ENCODE data around the gene SRGAP2C. TPM values are rescaled to one million over a fixed set of nuclear protein-coding genes. Genes with fewer than 3 reads are reported as not detected.
"Not testable (repeated sequence)": the region's sequence is repeated elsewhere in the genome, so short reads cannot be mapped to it uniquely, and the experiment has no call there.

SRGAP2C gene
- total RNA-seq, 1 donor from 2014 or later, result 26.3 TPM

DNA sequence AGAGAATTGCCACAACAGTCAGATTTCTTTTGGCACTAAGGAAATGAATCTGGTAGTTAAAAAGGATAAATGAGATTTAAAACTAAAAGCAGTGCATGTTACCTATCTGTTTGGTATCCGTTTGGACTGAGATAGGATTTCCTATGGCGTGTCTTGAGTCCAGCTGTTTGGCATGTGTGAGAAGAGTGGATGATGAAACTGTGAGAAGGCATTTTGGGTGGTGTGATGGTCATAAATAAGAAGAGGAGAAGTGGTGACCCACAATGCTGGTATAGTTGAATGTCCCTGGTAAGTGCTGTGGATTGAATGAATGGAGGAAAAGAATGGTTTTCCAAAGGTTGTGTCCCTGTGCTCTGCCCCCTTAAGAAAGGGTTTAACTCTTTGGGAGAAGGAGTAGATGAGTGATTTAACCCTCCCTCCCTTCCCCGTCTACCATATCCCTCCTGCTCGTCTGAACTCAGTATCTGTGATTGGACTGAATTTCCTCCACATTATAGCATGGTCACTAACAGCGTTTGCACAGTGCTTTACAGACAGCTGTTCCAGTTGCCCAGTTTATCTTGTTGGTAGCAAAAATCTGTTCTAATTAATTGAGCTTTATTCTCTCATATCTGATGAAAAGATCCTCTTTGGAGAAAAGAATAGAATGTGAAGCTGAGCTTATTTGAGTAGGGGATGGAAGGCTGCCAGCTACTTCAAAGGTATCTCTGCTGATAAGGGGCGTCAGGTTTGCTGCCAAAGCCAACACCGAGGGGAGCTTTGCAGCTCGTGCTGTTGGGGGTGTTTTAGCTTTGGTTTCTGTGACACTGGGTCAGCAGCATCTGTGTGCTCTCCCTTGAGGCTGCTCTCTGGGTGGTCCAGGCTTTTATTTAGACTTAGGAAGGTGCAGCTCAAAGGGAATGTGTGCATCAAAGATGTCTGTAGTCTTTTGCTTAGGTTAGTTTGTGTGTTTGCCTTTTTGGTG is 148.1 kb downstream of the SRGAP2C start:
- not testable (repeated sequence) for DNase-seq (ENCODE audit: low spot score)

DNA sequence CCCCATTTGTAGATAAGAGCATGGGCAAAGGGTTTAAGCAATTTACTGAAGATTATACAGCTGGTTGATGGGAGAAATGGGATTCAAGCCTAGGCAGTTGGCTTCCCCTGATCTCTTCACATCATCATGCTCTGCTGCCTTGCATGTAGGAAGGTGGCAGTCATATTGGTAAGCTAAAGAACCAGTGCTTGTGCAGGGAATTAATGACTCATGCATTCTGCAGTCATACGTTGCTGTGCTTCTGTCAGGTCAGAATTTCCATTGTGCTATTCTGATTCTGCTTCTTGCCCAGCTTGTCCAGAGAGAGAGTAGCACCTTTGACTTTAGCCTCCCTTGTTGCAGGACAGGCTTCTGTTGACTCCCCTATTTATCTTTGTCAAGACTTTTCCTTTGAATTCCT is 153.2 kb downstream of the SRGAP2C start:
- DNase-seq (ENCODE audit: low spot score), result not testable (repeated sequence)

DNA sequence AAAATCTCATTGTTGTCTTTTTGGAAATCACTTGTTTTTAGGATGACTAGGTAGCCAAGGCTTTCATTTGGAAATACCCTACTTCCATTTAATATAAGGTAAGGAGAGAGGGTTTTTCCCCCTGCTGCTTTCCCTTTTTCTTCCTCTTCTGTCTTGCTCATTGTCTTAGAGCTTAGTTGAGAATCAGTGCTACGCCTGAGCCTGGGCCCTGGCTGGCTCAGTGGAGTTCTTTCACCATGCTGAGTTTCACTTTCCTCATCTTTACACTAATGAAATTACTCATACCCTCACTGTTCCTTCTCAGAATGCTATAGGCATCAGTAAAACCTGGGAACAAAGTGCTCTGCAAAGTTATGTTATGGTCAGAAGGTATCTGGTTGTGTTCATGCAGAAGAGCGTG is 154.8 kb downstream of the SRGAP2C start:
- DNase-seq (ENCODE audit: low spot score), result not testable (repeated sequence)

DNA sequence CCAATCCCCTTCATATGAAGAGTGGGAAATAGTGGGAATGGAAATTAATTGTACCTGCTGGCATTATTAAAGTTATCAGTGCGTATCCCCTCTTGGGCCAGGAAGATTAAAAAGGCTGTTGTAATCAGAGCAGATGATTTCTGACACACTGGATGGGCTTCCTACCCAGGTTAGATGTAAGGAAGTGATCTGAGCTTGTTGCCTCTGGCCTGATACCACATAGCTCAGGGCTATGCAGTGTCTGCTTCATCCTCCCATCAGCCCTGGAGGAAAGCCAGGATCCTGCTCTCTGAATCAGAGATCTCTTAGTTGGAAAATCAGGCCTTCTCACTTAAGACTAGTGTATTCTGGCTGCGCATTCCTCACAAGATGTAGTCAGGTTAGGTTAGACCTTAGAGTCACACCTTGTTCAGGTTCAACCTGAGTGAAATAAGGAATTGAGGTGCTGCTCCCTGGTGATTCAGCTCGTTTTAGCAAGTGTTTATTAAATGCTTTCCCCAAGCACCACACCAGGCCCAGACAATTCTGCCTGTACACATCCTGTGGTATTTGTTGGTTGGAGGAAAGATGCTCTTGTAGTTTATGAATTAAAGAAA is 158.6 kb downstream of the SRGAP2C start:
- DNase-seq (ENCODE audit: low spot score), result not testable (repeated sequence)

DNA sequence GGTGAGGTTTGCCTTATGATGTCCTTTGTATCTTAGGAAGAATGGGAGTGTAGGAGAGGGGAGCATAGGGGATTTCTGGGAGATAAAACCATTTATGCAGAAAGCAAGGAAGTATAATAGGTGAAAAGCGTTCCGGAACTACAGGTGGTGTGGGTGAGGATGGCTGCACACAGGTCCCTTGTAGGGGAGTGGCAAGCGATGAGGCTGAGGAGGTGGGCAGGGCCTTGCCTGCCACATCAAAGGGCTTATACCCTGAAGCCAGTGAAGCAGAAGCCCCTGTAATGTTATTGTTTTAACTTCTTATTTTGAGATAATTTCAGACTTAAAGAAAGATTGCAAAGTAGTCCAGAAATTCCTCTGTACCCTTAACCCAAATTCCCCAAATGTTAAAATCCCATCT is 159.6 kb downstream of the SRGAP2C start:
- DNase-seq (ENCODE audit: low spot score), result not testable (repeated sequence)

DNA sequence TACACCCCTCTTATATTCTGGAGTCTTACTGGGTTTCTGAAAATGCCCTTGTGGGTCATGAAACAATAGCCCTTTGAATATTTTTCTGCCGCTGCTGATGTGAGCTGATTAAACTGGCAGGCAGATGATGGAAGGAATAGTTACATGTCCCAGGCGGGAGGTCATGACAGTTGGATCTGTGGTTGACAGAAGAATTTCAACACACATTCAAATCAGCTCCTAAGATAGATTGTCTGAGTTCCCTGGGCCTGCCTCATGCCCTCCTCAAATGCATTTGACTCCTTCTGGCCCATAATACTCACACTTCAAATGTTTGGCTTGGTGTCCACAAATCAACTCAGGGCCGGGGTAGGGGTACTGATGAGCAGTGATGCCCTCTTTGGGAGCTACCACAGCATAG is 161.9 kb downstream of the SRGAP2C start:
- DNase-seq (ENCODE audit: low spot score), result not testable (repeated sequence)

DNA sequence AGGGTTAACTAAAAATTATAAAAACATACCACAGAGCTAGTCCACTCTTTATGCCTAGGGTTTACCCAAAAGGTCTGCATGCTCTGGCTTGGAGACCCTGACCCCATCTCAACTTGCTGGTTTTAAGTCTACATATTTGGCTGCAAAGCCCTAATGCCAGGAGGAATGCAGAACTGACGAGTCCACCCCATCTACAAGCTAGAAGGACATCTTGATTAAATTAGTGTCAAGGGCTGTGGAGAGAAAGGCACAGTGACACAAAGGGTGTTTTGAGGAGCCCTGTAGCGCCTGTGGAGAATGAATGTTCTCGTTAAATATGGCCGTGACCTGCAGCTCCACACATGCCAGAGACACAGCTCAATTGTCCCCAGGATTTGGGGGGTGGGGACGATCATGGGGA is 162.7 kb downstream of the SRGAP2C start:
- not testable (repeated sequence) for DNase-seq (ENCODE audit: low spot score)

DNA sequence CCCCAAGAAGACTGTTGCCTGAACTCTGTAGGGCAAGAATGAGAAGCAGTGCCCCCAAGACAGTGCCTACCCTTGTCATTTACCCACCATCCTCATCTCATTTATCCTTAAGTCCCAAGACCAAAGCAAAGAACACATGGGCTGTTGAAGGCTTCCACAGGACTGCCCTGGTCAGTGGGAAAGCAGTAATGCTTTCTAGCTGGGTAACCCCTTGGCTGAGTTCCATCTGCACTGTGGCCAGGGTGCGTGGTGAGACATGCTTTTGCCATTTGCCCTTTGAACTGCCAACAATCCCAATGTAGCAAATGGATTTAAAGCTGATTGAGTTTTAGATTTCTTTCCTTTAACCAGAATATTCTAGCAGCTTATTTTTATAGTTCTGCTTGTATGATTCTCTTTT is 163.3 kb downstream of the SRGAP2C start:
- DNase-seq (ENCODE audit: low spot score), result not testable (repeated sequence)

DNA sequence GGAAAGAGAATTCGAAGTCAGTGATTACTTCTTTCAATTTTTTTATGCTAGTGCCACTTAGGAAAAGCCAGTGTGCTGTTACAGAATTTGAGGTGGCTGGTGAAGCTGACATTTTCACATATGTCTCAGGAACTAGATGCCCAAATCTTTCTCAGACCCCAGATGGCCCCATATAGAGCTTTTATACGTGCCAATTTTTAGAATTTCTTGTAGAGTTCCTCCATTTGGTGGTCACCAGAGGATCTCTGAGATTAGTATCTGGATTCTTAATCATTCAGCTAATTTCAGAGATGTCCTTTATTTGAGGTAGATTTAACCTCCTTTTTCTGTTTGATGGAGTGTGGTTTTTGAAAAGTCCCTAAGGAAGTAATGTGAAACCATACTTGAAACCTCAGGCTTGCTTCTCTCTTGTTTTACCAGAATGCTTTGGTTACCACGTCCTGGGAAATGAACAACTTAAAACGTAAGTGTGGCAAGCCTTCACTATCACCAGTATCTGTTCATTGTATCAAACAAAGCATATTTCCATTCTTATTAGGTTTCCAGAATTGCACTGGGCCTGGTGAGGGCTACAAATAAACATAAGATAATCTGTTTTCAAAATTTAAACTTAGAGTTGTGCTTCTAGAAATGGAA is 164.7 kb downstream of the SRGAP2C start:
- not testable (repeated sequence) for DNase-seq (ENCODE audit: low spot score)

DNA sequence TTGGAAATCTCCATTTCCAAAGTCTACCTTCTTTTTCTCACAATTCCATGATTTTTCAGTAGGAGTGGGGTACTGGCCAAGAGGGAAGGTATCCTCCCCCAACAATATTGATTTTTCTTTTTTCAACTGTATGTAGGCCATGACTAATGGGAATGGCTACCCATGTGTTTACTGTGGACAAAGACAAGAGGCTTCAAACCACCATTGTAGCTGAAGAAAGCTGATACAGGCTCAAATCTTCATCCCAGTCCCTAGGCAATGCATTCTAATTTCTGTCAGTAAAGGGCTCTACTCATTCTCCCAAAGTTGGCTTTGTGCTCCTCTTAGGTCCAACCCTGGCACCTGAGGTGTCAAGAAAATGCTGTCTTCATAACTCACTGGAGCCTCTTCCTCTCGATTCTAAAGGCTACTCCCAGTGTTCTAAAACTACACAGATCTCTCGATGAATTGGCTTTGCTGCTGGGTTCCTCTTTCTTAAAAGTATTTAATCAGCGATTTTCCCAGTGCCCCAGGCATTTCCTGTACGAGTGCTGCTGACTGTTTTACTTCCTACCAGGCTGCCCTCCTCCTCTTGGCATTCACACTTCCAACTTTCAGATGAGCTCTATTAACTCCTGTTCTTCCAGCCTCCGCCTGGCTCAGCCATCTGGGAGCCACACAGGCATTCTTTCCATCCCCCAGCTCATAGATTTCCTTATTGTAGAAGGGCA is 171.1 kb downstream of the SRGAP2C start:
- not testable (repeated sequence) for DNase-seq (ENCODE audit: low spot score)

DNA sequence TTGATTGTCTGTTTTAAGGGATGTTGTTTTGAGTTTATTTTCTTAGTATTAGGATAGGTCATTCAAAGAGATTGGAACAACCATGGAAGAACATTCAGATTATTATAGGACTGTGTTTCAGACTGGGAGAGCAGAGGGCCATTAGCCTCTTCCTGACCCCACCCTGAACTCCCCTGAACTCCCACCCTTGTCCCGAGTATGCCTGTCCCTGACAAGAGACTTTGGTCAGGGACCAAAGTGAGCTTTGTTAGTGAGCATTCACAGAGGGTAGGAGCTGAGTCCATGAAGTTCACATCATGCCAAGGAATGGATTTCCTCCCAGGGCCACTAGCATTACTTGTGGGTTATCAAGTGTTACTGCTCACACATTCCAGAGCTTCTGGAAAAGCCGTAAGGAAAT is 172.0 kb downstream of the SRGAP2C start:
- DNase-seq (ENCODE audit: low spot score), result not testable (repeated sequence)

DNA sequence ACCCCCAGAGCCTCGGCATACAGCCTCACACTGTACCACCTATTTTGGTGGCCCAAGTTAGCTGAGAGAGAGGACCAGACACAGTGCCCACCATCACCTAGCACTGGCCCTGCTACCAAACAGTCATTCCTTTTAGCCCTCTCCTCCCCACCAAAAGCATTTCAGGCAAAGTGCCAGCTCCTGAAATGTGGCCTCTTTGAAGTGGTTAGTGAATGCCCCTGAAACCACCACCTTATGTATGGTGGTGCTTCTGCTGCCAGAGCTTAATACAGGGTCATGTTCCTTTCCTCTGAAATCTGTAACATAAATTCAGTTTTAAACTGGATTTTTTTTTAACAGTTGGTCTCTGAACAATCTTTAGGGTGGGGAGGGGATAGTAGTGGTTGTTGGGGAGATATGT is 175.8 kb downstream of the SRGAP2C start:
- DNase-seq (ENCODE audit: low spot score), result not testable (repeated sequence)

DNA sequence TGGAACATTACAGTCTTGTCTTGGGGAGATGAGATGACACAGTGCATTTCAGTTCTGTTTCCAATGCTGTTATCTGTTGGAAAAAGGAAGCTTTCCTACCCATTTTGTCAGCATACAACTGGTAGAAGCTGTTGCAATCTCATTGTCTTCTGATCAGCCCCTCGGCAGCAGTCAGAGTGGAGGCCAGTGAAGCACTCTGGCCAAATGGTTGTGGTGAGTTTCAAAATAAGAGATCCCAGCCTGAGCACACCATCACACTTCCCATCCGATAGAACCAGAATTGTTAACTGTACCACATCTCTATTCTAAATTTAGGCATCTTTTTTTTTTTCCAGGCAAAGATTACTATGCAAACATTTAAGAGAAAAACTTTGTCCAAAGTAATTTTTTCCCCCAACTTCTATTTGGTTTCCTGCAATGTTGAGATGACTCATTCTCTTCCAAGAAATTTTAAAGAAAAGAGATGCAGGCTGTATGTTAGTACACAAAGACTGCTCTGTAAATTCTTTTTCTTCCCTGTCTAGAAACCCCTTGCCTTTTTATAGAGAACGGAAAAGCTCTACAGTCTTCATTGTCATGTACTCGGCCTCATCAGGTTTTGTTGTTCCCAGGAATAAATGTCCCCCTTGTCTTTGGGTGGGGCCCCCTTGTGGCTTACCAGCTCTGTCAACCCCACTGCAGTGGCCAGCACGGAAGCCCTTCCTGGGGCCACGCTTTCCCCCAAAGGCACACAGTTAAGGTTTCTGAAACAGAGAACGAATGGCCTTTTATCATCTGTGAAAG is 176.9 kb downstream of the SRGAP2C start:
- not testable (repeated sequence) for DNase-seq (ENCODE audit: low spot score)

DNA sequence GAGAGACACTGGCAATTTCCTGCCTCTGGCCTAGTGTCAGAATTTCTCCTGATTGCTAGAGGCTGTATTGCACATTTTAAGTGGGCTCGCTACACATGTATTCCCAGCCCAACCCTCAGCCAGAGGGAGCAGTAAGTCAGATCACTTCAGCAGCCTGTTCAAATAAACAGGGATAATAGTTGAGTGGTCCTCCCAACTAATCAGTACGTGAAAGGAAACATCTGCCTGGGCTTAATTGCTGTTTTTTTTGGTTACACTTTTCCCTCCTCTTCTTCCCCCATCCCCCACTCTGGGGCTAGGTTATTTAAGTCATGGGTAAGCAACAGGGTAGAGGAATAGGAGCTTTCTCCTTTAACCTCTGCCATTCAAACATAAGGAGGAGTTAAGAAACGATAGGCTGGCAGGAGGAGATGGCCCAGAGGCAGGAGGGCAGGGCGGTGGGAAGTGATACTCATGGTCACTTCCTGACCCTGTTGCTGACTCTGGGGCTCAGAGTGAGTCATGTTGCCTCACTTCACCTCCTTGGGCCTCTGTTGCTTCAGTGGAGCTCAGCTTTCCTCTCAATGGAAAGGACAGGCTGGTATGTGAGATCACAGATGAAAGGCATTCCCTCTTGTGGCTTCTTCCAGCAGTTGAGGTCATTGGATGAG is 177.6 kb downstream of the SRGAP2C start:
- not testable (repeated sequence) for DNase-seq (ENCODE audit: low spot score)

DNA sequence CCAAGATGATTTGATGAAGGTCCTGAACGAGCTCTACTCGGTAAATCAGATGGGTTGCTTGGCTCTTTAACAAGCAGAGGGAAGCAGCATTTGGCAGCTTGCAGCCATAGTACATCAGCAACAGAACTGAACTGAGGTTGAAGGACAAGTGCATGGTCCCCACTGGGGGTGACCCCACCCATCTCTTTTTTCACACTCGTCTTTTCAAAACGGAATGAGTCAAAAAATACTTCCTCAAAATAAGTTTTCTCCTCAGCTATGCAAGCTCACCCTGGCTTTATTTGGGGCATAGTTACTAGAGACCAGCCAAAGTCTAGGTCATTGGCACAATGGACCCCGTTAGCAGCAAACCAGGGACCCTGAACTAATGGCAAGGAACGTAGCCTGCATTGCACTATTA is 180.5 kb downstream of the SRGAP2C start:
- DNase-seq (ENCODE audit: low spot score), result not testable (repeated sequence)

DNA sequence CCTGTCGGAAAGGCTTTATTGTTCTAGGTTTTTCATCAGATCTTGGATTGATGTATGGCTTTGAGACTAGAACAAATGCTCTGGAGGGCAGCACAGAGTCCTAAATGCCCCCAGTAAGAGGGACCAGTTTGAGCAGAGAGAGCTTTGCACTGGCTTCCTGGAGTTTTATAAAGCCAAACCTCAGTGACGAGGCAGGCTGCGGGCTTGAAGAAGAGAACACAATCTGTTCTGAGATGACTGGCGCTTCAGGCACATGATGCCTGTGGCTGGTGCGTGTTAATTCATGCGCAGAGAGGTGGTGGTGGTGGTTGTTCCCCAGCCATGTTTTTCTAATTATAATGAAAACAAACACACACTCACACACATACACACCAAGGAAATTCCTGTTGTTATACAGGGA is 180.9 kb downstream of the SRGAP2C start:
- DNase-seq (ENCODE audit: low spot score), result not testable (repeated sequence)

DNA sequence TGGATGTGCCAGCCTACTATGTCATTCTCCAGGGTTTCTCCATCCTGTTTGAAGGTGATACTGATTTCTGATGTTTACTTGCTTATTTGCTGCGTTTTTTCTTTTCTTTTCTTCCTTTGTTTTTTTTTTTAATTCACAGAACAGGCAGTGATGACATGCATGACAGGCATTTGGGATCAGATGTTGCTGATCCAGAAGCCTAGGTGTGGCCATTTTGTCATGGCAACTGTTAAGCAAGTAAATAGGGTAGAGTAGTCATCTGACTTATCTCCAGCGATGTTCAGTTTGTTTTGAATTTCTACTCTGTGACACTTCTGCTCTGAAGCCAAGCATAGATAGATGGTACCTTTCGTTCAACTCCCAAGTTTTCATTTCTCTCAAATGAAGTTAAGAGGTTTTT is 181.4 kb downstream of the SRGAP2C start:
- not testable (repeated sequence) for DNase-seq (ENCODE audit: low spot score)

DNA sequence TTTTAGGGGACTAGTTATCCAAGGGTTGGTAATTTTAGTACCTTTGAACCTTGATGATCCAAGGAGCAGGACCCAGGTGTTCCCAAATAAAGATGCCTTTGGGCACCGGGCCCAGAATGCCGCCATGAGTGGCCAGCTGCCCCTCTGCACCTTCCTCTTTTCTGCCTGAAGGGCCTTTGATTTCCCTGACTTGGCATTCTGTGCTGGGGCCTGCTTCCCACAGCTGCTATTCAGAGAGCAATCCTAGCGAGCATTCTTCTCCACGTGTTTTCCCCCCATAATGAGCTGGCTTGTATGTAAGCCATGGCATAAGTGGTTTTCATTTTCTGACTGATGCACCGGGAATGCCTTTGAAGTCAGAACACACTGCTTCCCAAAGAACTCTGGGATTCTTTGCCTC is 184.1 kb downstream of the SRGAP2C start:
- not testable (repeated sequence) for DNase-seq (ENCODE audit: low spot score)

DNA sequence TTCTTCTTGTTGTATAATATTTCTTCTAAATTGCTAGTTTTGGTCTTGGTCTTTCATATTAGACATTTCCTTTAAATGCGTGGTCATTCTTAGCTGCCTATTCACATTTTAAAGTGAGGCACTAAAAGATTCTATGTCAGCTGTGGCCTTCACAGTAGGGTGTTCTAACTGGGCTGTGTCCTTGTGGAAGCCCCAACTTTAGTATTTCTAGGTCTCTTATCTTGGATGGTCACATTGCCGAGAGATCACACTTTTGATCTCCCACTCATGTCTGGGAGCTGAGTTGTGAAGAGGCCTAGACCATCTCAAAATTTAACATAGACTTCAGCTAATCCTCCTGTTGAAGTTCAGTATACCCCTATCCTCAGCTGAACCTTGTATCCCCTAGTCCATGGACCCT is 185.2 kb downstream of the SRGAP2C start:
- not testable (repeated sequence) for DNase-seq (ENCODE audit: low spot score)

DNA sequence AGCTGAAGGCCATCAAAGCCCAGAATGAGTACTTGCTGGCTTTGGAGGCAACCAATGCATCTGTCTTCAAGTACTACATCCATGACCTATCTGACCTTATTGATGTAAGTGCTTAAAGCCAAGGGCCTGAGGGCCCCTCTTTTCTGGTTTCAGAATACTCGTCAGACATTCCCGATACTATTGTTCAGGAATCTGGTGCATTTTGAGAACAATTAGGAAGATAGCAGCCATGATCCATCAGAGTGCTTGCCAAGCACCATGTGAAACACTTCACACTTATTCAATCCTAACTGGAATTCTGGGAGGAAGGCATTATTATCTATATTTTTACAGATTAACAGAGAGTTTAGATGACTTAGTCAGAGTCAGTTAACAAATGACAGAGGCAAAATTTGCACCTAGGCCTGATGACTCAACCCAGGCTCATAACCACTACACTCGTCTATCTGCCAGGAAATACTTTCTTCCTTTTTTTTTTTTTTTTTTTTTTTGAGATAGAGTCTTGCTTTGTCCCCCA is 190.1 kb downstream of the SRGAP2C start:
- DNase-seq (ENCODE audit: low spot score), result not testable (repeated sequence)
